Umbilical cord (tissue), 2 donors: ENCODE measurements around the gene UBTD1. TPM values are rescaled to one million over a fixed set of nuclear protein-coding genes. Genes with fewer than 3 reads are reported as not detected.

Experiments used
- DNase-seq: peaks from one replicate; pipeline ENCODE4 v3.0.0-alpha.2; 2015; ENCODE audit warnings: low spot score
- total RNA-seq: library from RNA; depleted of rRNA; stranded (reverse); fragments of >200 nt; gene quantifications from one replicate; pipeline ENCODE4 v1.2.3, GENCODE V29; 2014; ENCODE audit warnings: low replicate concordance; ENCODE audit not compliant: insufficient read depth

UBTD1 gene
- total RNA-seq, 1 donor from 2014 or later: 16.9 TPM

GRCh38 chr10:97618285-97618684 is 119.6 kb downstream of the UBTD1 start:
- no peak for DNase-seq

GRCh38 chr10:97618733-97619132 is 120.0 kb downstream of the UBTD1 start:
- no peak for DNase-seq

Other genes with a start within 250 kb of the UBTD1 start
- gene ARHGAP19, start 206.3 kb upstream of the UBTD1 start, total RNA-seq: 15.2 TPM
- 4.1 TPM for gene FRAT1, start 179.7 kb upstream of the UBTD1 start, total RNA-seq
- 5.1 TPM for gene FRAT2, start 164.2 kb upstream of the UBTD1 start, total RNA-seq
- gene RRP12, start 97.6 kb upstream of the UBTD1 start, total RNA-seq: 9.6 TPM
- gene PGAM1, start 72.7 kb upstream of the UBTD1 start, total RNA-seq: 165 TPM
- gene EXOSC1, start 52.9 kb upstream of the UBTD1 start, total RNA-seq: 16.1 TPM
- gene ZDHHC16, start 52.7 kb upstream of the UBTD1 start, total RNA-seq: 35.9 TPM
- gene MMS19, start 502 bp upstream of the UBTD1 start, total RNA-seq: 66.2 TPM
- gene ANKRD2, start 73.9 kb downstream of the UBTD1 start, total RNA-seq: not detected
- 5.1 TPM for gene HOGA1, start 85.5 kb downstream of the UBTD1 start, total RNA-seq
- 0.96 TPM for gene C10orf62, start 90.8 kb downstream of the UBTD1 start, total RNA-seq
- gene MORN4, start 134.6 kb downstream of the UBTD1 start, total RNA-seq: 0.48 TPM
- 11.6 TPM for gene PI4K2A, start 141.7 kb downstream of the UBTD1 start, total RNA-seq
- gene AVPI1, start 188.3 kb downstream of the UBTD1 start, total RNA-seq: 7.0 TPM
- gene MARVELD1, start 214.8 kb downstream of the UBTD1 start, total RNA-seq: 29.1 TPM
- 11.6 TPM for gene ZFYVE27, start 238.2 kb downstream of the UBTD1 start, total RNA-seq